Kasumi-1 (cell line): ENCODE measurements around the gene TBC1D20.

Experiments used
- DNase-seq, 2 experiments: peaks; one replicate each; lab custom pipeline; 2025; lab: John Stamatoyannopoulos, UW

TBC1D20 gene

DNA sequence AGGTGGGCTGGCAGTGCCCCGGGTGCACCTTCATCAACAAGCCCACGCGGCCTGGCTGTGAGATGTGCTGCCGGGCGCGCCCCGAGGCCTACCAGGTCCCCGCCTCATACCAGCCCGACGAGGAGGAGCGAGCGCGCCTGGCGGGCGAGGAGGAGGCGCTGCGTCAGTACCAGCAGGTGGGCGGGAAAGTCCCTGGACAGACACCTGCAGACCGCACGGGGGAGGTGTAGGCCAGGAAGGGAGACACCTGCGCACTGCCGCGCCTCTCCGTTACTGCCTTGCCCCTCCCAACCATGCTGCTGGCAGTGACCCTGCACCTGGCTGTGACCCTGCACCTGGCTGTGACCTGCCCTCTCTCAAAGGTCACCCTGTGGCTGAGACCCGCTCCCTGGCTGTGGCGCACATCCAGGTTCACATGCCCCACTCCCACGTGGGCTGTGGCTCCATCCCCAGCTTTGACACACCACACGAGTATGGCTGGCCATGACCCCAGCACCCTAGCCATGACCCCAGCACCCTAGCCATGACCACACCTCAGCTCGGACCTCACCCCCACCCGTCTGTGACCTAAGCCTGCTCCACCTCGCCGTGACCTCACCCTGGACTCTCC is 42.7 kb downstream of the TBC1D20 start:
- DNase-seq, result no peak

DNA sequence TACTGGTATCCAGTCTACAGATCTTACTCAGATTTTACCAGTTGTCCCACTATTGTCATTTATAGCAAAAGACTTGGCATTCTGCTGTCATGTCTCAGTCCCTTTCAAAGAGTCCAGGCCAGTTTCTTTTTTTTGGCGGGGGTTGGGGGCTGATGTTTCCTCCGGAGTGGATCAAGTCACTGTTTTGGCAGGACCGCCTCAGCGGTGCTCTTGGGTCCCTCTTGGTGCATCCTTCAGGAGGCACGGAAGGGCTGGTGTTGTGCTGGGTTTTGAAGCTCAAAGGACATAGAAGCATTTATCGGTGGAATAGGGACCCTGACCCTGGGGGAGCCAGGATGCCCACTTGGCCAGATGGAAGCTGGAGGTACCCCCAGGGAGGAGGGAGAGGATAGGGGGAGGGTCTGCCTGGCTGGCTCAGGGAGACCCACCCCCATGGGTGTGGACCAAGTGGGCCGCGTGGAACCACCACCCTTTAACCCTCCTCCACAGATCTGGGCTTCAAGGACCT is 43.4 kb downstream of the TBC1D20 start:
- no peak for DNase-seq

DNA sequence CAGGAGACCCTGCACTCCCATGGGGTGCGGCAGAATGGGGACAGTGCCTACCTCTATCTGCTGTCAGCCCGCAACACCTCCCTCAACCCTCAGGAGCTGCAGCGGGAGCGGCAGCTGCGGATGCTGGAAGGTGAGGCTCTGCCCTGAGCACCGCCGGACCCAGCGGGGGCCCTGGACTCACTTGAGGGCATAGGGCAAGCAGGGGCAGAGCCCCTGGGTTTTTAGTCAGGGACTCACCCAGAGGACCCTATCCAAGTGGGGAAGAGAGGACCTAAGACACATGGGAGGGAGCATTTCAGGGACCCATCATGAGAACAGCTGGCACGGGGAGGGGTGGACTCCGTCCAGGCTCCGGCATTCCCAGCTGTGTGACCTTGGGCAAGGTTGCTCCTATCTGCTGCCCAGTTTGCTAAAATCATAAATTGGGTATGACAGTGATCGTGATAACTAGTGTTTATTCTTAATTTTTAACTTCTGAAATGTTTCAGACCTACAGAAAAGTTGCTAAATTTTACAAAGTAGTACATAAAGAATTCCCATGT is 44.5 kb downstream of the TBC1D20 start:
- no peak for DNase-seq

DNA sequence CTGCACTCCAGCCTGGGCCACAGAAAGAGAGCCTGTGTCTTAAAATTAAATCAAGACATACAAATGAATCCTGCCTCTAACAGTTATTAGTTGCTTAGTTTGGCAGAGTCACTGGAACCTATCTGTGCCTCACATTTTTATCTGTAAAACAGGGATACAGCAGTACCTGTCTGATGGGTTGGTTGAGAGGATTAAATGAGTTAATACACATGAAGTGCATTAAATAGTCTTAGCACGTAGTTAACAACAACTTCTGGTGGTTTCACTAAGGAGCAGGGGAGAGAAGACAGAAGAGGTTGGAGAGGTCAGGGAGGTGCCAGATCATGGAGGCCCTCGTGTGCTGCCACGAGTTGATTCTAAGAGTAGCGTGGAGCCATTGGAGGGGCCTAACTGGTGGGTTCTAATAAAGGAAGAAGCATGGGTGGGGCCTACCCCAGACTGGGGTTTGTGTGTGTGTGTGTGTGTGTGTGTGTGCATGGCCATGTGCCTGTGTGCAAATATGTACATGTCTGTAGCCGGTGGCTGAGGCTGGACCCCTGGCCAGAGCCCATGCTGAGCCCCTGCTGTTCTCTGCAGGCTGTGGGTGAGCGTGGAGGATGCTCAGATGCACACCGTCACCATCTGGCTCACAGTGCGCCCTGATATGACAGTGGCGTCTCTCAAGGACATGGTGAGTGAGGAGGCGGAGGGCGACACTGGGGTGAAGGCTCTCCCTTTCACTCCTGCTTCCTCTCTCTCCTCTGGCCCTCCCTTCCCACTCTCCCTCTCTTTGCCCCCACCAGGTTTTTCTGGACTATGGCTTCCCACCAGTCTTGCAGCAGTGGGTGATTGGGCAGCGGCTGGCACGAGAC is 45.2 kb downstream of the TBC1D20 start:
- no peak for DNase-seq

DNA sequence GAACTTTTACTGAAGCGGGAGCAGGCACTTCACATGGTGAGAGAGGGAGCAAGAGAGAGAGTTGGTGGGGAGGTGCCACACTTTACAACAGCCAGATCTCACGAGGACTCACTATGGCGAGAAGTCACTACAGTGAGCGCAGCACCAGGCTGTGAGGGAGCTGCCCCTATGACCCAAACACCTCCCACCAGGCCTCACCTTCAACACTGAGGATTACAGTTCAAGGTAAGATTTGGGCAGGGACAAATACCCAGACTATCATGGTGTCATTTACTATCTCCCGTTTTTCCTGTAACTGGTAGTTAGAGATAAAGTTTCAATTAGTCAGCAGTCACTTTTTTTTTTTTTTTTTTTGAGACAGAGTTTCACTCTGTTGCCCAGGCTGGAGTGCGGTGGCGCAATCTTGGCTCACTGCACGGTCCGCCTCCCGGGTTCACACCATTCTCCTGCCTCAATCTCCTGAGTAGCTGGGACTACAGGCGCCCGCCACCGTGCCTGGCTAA is 46.5 kb downstream of the TBC1D20 start:
- no peak for DNase-seq

DNA sequence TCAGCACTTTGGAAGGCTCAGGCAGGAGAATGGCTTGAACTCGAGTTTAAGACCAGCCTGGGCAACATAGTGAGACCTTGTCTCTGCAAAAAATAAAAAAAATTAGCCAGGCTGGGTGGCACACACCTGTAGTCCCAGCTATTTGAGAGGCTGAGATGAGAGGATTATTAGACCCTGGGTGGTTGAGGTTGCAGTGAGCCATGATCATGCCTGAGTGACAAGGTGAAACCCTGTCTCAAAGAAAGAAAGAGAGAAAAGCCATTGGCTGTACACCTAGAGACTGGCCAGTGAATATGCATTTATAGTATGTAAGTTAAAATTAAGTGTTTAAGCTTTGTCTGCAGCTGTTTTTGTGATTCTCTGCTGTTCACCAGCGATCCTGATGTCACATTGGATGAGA is 48.2 kb downstream of the TBC1D20 start:
- DNase-seq, result no peak

DNA sequence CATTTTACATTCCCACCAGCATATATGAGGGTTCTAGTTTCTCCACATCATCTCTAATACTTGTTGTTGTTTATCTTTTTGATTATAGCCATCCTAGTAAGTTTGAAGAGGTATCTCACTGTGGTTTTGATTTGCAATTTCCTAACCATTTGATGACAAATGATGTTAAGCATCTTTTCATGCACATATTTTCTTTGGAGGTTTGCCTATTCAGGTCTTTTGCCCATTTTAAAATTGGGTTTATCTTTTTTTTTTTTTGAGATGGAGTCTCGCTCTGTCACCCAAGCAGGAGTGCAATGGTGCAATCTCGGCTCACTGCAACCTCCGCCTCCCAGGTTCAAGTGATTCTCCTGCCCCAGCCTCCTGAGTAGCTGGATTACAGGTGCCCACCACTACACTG is 50.3 kb downstream of the TBC1D20 start:
- DNase-seq, result no peak

DNA sequence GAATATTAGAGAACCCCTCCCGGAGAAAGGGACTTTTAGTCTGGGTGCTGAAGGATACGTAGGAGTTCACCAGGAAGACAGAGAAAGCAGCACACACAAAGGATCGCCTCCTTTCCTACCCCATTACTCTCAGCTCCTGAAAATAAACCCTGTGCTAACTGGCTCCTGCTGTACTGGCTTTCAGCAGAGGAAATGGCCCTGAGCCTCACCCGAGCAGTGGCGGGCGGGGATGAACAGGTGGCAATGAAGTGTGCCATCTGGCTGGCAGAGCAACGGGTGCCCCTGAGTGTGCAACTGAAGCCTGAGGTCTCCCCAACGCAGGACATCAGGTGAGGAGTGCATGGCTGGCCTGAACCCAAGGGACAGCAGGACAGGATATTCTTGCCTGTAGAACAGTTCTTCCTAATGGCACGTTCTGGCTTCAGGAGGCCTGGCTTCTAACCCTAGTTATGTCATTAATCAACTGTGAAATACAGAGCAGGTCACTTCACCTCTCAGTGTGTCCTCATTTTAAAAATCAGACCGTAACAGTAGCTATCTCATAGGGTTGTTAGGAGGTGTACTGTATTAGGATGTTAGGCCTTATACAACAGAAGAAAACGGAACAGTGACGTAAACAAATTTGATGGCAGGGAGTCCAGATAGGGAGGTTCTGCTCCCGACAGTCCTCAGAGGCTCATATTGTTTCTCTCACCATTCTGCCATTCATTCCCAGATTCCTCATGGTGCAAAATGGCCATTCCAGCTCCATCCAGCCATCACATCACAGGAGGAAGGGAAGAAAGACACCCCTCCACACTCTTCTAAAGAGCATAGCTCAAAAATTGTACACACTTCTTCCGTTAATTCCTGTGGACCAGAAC is 52.4 kb downstream of the TBC1D20 start:
- no peak for DNase-seq

DNA sequence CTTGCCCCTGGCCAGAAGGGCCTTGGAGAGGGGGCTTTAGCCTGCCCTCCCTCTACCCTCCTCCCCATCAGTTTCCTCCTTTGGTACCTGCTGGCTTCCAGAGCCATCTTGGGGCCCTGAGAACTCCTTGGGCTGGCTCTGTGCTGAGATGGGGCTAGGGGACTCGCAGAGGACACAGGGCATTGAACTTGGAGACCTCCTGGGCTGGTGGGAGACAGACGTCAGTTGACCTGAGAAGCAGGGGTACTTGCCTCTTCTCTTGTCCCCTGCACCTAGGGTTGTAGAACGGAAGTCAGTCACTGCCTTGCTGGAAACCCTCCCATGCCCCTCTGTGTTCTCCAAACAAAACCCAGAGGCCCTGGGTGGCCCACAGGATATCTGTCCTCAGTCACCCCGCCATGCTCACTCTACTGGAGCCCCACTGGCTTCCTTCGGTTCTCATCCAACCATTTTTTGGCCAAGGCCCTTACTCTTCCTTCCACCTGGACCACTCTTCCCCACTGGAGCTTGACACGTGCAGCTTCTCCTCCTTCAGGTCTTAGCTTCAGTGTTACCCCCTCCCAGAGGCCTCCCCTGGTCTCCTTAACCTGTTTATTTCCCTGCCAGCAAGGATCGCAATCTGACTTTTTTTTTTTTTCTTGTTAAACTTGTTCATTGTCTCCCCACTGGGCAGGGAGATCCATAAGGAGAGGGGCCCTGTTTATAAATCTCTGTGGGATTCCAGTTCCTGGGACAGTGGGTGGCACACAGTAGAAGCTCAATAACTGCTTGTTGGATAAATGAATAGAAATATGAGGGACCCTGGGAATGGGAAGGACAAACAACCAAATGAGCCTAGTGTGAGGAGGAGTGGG is 53.3 kb downstream of the TBC1D20 start:
- no peak for DNase-seq

DNA sequence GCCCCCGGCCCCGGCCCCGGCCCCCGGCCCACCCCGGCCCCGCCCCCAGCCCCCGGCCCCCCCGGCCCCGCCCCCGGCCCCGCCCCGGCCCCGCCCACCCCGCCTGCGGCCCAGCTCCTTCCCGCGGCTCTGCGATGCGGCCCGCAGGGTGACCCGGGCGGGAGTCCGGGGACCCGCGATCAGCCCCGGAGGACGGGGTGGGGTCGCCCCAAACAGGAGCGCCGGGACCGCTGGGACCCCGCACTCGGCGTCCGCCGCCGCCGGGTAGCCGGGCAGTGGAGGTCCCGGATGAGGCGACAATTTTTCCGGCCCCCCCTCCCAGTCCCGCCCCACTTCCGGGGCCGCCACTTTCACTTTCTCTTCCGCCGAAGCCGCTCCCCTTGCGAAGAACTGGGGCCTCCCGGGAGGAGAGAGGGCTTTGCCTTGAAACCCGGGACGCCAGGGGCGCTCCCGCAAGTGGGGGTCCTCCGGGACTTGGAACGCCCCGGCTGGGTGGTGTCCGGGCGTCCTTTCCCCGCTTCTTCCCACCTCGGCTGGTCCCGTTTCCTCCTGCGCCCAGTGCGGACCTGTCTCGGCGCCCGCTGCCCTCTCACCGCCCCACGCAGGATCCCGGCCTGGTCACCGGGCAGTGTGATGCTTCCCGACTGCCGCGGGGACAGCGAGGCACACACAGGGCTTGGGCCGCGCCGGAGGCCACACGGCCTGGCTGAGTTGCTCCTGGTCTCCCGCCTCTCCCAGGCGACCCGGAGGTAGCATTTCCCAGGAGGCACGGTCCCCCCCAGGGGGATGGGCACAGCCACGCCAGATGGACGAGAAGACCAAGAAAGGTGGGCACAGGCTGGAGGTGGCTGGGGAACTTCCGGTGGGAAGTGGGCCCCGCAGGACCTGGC is 54.1 kb downstream of the TBC1D20 start, which contains the start of gene RBCK1:
Gene RBCK1 (plus strand): TSS at position 347 of the 890 bp plus-strand sequence. CDS start 459 bp downstream, at position 806.
- DNase-seq, result peak; percentile 75 to 79

DNA sequence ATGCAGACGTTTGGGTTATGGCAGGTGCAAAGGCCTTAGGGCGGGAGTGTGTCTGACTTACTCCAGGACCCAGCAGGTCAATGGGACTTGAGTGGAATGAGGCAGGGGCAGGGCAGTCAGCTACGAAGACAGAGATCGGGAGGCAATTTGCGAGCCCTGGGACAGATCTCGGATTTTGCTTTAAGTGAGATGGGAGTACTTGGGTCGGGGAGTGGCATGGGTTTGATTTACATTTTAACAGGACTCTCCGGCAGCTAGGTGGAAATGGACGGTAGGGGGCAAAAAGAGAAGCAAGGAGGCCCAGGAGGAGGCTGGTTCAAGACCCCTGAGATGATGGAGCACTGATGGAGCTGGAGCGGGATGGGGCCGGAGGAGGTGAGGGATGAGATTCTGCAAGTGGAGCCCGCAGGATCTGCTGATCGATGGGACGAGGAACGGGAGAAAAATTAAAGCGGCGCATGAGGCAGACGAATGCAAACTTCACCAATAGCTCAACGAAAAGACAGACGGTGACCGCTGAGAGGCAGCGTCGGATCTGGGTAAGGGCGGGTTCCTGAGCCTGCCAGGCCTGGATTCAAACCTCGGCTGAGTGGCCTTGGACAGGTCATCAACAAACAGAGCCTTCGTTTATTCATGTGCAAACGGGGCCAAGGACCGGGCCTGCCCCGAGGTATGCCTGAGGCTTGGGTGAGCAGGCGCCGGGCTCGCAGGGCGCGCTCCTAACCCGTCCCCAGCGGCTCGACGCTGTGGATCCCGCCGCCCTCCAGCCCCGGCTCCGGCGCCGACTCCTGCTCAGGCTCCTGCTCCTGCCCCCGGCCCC is 55.0 kb downstream of the TBC1D20 start:
- peak; percentile 76 to 80 for DNase-seq

DNA sequence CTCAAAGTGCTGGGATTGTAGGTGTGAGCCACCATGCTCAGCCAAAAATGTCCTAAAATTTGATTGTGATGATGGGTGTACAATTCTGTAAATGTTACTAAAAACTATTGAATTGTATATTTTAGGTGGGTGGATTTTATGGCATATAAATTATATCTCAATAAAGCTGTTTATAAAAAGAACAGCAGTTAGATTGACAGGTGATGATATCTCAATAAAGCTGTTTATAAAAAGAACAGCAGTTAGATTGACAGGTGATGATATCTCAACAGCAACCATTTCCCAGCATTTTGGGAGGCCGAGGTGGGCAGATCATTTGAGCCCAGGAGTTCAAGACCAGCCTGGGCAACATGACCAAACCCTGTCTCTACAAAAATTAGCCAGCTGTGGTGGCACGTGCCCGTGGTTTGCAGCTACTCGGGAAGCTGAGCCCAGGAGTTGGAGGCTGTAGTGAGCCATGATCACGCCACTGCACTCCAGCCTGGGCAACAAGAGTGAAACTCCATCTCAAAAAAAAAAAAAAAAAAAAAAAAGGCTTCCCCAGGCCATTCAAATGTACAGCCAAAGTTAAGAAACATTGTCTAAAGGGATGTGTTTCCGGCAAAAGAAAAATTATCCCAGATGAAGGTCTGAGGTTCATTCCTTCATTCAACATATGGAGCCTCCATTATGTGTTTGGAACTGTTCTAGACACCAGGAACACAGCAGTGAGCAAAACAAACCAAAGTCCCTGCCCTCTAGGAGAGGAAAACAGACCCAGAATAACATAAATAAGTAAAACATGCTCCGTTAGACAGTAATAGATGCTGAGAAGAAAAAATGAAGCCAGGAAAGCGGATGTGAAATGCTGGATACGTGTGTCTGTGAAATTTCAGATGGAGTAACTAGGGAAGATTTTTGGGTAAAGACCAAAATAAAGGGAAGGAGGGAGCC is 55.9 kb downstream of the TBC1D20 start:
- no peak for DNase-seq

DNA sequence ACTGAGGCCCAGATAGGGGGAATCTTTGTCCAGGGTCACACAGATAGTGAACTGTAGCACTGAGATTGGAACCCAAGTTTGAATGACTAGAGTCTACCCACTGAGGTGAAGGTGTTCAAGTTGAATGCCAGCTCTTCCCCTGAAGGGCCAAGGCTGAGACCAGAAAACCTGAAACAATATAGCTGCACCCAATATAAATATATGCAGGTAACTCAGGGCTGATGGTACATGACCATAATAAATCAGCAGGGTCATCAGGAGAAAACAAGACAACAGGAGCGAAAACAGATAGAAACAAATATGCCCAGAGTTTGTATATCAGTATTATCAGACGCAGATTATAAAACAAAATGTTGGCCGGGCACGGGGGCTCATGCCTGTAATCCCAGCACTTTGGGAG is 58.2 kb downstream of the TBC1D20 start:
- no peak for DNase-seq

DNA sequence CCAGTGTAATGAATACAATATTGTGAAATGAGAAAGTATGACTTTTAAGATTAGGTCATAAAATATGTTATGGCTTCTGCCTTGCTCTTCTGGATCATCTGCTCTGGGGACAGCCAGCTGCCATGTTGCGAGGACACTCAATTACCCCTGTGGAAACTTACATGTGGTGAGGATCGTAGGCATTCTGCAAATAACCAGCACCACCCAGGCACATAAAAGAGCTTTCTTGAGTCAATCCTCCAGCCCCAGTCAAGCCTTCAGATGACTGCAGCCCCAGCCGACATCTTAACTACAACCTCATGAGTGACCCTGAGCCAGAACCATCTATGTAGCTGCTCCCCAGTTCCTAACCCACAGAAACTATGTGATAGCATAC is 58.8 kb downstream of the TBC1D20 start:
- DNase-seq, result no peak

DNA sequence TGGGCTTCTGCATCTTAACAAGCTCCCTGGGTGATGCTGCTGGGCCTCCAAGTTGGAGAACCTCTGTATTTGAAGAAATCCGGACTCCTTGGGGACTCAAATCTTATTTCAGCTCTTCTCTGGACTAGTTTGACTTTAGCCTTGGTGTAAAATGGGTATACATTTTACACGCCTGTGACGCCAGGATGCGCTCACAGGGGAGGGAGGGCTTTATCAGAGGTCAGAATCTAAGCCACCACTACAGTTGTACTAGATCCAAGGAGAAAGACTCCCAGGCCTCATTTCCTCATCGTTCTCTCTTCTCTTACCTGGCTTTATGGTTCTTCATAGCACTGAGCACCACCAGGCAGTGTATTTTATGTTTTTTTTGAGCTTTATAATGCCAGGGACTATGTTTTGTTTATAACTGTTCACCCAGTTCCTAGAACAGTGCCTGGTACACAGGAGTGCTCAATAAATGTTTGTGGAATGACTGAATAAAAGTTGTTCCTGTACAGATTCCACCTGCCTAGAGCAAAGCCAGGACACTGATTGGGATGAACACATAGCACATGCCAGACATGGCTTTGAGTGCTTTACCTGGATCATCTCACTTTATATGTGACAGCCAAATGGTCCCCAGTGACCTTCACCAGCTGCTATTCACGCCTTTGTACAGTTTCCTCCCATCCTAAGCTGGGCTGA is 59.3 kb downstream of the TBC1D20 start:
- DNase-seq, result no peak

DNA sequence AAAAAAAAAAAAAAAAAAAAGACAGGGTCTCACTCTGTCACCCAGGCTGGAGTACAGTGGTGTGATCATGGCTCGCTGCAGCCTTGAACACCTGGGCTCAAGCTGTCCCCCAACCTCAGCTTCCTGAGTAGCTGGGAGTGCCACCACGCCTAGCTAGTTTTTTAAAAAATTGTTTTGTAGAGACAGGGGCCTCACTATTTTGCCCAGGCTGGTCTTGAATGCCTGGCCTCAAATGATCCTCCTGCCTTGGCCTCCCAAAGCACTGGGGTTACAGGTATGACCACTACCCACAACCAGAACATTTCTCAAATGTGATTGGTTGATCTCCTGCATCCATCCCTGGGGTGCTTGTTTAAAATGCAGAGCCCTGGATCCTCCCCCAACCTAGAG is 59.8 kb downstream of the TBC1D20 start:
- no peak for DNase-seq
